ENCODE measurements around the gene TP53TG5. TPM values are rescaled to one million over a fixed set of nuclear protein-coding genes. Genes with fewer than 3 reads are reported as not detected.

The TP53TG5 gene
- total and polyA plus RNA-seq, 10 of the 15 experiments (the other 5 are each of a cell fraction or from before 2014, with no cell fraction given): 0.24 TPM; not detected in 9

DNA sequence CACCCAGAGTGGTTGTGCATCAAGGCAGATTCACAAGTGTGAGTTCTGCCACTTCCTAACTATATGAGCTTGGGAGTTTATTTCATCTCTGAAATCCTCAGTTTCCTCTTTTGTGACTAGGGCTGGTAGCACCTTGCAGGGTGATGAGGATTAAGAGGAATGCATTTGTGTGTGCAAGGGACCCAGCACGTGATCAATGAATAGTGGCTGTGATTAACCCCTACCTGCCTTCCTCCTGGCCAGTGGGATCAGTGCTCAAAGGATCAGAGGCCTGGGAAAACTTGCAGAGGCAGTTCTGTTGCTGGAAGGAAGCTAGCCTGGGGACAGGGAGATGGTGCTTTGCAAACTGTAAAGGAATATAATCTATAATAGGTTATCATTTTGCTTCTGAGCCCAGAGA, 37.2 kb downstream of the TP53TG5 start:
- Histone ChIP-seq H3K27me3 (replicated peaks in 1 of 2; ENCODE audit: control insufficient read depth in 2 of 2, insufficient read depth in 2 of 2, low read length in 1 of 2) (no peaks in the 10 kb centered on the region), H3K4me2 (ENCODE audit: control insufficient read depth, insufficient read depth) (no peak overlapping the region), H3K79me2 (ENCODE audit: control insufficient read depth, insufficient read depth, low read length) (no peaks in the 10 kb centered on the region), H3K27ac (ENCODE audit: control insufficient read depth, insufficient read depth) (no peak overlapping the region), H3K9me3 (replicated peaks; ENCODE audit: control insufficient read depth, insufficient read depth, low read length) (no peaks in the 10 kb centered on the region), H3K4me1 (ENCODE audit: control insufficient read depth, insufficient read depth, low read length) (no peaks in the 10 kb centered on the region), H3K9ac (ENCODE audit: control insufficient read depth, insufficient read depth, low read length) (no peak overlapping the region), H3K36me3 (ENCODE audit: control insufficient read depth in 2 of 2, insufficient read depth in 2 of 2, low read length in 1 of 2) (no peaks in the 10 kb centered on the region), H2AFZ (ENCODE audit: control insufficient read depth, low read depth, low read length) (no peak overlapping the region), H3K4me3 (no peak overlapping the region), H4K20me1 (ENCODE audit: control insufficient read depth, insufficient read depth) (peaks cover 2% of the 10 kb centered on the region; the same call in 1 of the 2 replicates)
- 0% methylated on average over 1 of the region's 1 CpG for WGBS (ENCODE audit: insufficient coverage, insufficient replicate concordance, low lambda C conversion rate, missing lambda C conversion rate)
- no peak for FAIRE-seq
- BruUV-seq (replicated peaks): no TSS peak
- RAD21 ChIA-PET (ENCODE audit: unreplicated experiment): no interaction called here
- in situ Hi-C loops (cut with MboI) (no loop called here), intact Hi-C loops (cut with micrococcal nuclease; ENCODE audit: unreplicated experiment) (no loop called here)
- POLR2A ChIA-PET: no interaction called here
- CTCF ChIA-PET: no interaction called here
- DNase-seq (ENCODE audit: low read depth, low spot score): no peak
- no peak for ATAC-seq
- SMC1A ChIA-PET (ENCODE audit: uncharacterized antibody, unreplicated experiment): no interaction called here
- TF ChIP-seq PAX8 (IDR thresholded peaks at IDR 0.05) (no peak), MXI1 (IDR thresholded peaks at IDR 0.05; ENCODE audit: low read depth, low read length) (no peak), SIN3A (IDR thresholded peaks at IDR 0.05; ENCODE audit: low read depth, low read length) (no peak), CHD2 (IDR thresholded peaks at IDR 0.05; ENCODE audit: borderline replicate concordance, low read depth, low read length) (no peak), RB1 (IDR thresholded peaks at IDR 0.05; ENCODE audit: borderline replicate concordance) (no peak), ZNF687 (IDR thresholded peaks at IDR 0.05) (no peak), SMAD1 (IDR thresholded peaks at IDR 0.05; ENCODE audit: low read depth, partially characterized antibody) (no peak), CBFB (IDR thresholded peaks at IDR 0.05; ENCODE audit: low read depth) (no peak), RFX5 (IDR thresholded peaks at IDR 0.05; ENCODE audit: low read depth, low read length) (no peak), EZH2 (IDR thresholded peaks at IDR 0.05; ENCODE audit: borderline replicate concordance, control insufficient read depth, low read depth, low read length) (no peak)
- TF ChIP-seq, protein P1, sequence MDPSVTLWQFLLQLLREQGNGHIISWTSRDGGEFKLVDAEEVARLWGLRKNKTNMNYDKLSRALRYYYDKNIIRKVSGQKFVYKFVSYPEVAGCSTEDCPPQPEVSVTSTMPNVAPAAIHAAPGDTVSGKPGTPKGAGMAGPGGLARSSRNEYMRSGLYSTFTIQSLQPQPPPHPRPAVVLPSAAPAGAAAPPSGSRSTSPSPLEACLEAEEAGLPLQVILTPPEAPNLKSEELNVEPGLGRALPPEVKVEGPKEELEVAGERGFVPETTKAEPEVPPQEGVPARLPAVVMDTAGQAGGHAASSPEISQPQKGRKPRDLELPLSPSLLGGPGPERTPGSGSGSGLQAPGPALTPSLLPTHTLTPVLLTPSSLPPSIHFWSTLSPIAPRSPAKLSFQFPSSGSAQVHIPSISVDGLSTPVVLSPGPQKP (IDR thresholded peaks at IDR 0.05; ENCODE audit: low read depth, low read length): no peak
- TF ChIP-seq, protein P2, sequence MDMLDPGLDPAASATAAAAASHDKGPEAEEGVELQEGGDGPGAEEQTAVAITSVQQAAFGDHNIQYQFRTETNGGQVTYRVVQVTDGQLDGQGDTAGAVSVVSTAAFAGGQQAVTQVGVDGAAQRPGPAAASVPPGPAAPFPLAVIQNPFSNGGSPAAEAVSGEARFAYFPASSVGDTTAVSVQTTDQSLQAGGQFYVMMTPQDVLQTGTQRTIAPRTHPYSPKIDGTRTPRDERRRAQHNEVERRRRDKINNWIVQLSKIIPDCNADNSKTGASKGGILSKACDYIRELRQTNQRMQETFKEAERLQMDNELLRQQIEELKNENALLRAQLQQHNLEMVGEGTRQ (IDR thresholded peaks at IDR 0.05; ENCODE audit: borderline replicate concordance, low read depth, low read length): no peak
- TF ChIP-seq, protein P3, sequence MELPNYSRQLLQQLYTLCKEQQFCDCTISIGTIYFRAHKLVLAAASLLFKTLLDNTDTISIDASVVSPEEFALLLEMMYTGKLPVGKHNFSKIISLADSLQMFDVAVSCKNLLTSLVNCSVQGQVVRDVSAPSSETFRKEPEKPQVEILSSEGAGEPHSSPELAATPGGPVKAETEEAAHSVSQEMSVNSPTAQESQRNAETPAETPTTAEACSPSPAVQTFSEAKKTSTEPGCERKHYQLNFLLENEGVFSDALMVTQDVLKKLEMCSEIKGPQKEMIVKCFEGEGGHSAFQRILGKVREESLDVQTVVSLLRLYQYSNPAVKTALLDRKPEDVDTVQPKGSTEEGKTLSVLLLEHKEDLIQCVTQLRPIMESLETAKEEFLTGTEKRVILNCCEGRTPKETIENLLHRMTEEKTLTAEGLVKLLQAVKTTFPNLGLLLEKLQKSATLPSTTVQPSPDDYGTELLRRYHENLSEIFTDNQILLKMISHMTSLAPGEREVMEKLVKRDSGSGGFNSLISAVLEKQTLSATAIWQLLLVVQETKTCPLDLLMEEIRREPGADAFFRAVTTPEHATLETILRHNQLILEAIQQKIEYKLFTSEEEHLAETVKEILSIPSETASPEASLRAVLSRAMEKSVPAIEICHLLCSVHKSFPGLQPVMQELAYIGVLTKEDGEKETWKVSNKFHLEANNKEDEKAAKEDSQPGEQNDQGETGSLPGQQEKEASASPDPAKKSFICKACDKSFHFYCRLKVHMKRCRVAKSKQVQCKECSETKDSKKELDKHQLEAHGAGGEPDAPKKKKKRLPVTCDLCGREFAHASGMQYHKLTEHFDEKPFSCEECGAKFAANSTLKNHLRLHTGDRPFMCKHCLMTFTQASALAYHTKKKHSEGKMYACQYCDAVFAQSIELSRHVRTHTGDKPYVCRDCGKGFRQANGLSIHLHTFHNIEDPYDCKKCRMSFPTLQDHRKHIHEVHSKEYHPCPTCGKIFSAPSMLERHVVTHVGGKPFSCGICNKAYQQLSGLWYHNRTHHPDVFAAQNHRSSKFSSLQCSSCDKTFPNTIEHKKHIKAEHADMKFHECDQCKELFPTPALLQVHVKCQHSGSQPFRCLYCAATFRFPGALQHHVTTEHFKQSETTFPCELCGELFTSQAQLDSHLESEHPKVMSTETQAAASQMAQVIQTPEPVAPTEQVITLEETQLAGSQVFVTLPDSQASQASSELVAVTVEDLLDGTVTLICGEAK (IDR thresholded peaks at IDR 0.05; ENCODE audit: borderline replicate concordance): no peak

All from GM12878 (cell line).